ENCODE results near the gene HAT1. TPM values are rescaled to one million over a fixed set of nuclear protein-coding genes. Genes with fewer than 3 reads are reported as not detected.

HAT1 gene
- total RNA-seq, 1 experiment from 2014 or later: 58.9 TPM

DNA sequence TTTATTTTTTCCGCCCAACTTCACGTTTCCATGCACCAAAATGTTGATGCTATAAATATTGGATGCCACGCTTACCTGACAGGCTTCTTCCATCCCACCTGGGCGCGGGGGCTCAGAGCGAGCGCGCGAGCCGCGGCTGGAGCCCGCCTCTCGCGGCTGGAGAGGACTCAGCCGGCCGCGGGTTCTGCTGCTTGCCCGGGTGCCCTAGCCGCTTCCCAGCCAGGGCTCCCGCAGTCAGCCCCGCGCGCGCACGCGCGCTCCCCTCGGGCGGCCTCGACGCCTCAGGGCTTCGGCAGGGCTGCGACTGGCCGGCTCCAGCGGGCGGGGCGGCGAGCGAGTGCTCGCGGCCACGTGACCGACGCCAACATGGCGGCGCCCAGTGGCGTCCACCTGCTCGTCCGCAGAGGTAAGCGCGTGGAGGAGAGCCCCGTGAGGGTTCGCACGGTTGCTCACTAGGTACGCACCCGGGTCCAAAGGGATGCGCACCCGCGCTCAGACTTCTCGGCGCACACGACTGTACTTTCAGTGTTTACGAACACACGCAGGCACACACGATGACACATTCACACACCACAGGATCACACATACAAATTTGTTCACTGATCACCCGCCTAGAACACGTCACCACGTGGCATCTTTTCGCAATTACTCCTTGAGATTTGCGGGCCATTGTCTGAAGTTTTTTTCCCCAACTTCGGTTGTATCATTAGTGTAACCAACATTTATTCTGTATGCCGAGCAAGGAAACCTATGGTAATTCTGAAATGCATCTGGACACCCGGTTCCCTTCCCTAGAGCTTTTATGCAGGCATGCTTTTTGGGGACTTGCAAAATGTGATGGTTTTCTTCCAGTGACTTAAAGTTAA, 77.6 kb downstream of the HAT1 start, which contains the start of gene METAP1D (continued):
- TF ChIP-seq AFF4 (CRISPR knock-in tag; IDR thresholded peaks at IDR 0.05; ENCODE audit: borderline replicate concordance) (no peak), ZNF219 (CRISPR knock-in tag; IDR thresholded peaks at IDR 0.05; ENCODE audit: borderline replicate concordance) (no peak), ZNF138 (CRISPR knock-in tag; conservative IDR thresholded peaks at IDR 0.05) (no peak), ELF4 (CRISPR knock-in tag; IDR thresholded peaks at IDR 0.05; ENCODE audit: low read depth) (no peak), ZBTB21 (CRISPR knock-in tag; IDR thresholded peaks at IDR 0.05; ENCODE audit: borderline replicate concordance) (no peak), TEAD1 (CRISPR knock-in tag; IDR thresholded peaks at IDR 0.05) (peak; percentile 94), NR1H2 (CRISPR knock-in tag; IDR thresholded peaks at IDR 0.05) (no peak), OVOL2 (CRISPR knock-in tag; IDR thresholded peaks at IDR 0.05; ENCODE audit: borderline replicate concordance) (no peak), ZNF512 (CRISPR knock-in tag; IDR thresholded peaks at IDR 0.05; ENCODE audit: borderline replicate concordance) (no peak), ZNF425 (CRISPR knock-in tag; conservative IDR thresholded peaks at IDR 0.05) (no peak), NR3C1 (CRISPR knock-in tag; conservative IDR thresholded peaks at IDR 0.05; ENCODE audit: low read depth) (no peak), TP53 (CRISPR knock-in tag; IDR thresholded peaks at IDR 0.05) (no peak), NFYB (CRISPR knock-in tag; conservative IDR thresholded peaks at IDR 0.05; ENCODE audit: low read depth) (no peak), SP1 (CRISPR knock-in tag; conservative IDR thresholded peaks at IDR 0.05) (peak; percentile 75), PRRX2 (CRISPR knock-in tag; IDR thresholded peaks at IDR 0.05) (no peak), FOXP1 (CRISPR knock-in tag; IDR thresholded peaks at IDR 0.05; ENCODE audit: borderline replicate concordance) (peak; percentile 92; the same call in 1 of the 2 replicates), IRF2 (CRISPR knock-in tag; IDR thresholded peaks at IDR 0.05; ENCODE audit: borderline replicate concordance, low read depth) (no peak)
- TF ChIP-seq, protein P1, sequence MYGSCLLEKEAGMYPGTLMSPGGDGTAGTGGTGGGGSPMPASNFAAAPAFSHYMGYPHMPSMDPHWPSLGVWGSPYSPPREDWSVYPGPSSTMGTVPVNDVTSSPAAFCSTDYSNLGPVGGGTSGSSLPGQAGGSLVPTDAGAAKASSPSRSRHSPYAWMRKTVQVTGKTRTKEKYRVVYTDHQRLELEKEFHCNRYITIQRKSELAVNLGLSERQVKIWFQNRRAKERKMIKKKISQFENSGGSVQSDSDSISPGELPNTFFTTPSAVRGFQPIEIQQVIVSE (CRISPR knock-in tag; IDR thresholded peaks at IDR 0.05; ENCODE audit: borderline replicate concordance): no peak
- TF ChIP-seq, protein P2, sequence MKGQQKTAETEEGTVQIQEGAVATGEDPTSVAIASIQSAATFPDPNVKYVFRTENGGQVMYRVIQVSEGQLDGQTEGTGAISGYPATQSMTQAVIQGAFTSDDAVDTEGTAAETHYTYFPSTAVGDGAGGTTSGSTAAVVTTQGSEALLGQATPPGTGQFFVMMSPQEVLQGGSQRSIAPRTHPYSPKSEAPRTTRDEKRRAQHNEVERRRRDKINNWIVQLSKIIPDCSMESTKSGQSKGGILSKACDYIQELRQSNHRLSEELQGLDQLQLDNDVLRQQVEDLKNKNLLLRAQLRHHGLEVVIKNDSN (CRISPR knock-in tag; IDR thresholded peaks at IDR 0.05): peak; percentile 98
- TF ChIP-seq, protein P3, sequence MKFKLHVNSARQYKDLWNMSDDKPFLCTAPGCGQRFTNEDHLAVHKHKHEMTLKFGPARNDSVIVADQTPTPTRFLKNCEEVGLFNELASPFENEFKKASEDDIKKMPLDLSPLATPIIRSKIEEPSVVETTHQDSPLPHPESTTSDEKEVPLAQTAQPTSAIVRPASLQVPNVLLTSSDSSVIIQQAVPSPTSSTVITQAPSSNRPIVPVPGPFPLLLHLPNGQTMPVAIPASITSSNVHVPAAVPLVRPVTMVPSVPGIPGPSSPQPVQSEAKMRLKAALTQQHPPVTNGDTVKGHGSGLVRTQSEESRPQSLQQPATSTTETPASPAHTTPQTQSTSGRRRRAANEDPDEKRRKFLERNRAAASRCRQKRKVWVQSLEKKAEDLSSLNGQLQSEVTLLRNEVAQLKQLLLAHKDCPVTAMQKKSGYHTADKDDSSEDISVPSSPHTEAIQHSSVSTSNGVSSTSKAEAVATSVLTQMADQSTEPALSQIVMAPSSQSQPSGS (CRISPR knock-in tag; IDR thresholded peaks at IDR 0.05; ENCODE audit: borderline replicate concordance, low read depth): no peak
- TF ChIP-seq, protein P4, sequence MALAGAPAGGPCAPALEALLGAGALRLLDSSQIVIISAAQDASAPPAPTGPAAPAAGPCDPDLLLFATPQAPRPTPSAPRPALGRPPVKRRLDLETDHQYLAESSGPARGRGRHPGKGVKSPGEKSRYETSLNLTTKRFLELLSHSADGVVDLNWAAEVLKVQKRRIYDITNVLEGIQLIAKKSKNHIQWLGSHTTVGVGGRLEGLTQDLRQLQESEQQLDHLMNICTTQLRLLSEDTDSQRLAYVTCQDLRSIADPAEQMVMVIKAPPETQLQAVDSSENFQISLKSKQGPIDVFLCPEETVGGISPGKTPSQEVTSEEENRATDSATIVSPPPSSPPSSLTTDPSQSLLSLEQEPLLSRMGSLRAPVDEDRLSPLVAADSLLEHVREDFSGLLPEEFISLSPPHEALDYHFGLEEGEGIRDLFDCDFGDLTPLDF (CRISPR knock-in tag; IDR thresholded peaks at IDR 0.05): no peak
- TF ChIP-seq, protein P5, sequence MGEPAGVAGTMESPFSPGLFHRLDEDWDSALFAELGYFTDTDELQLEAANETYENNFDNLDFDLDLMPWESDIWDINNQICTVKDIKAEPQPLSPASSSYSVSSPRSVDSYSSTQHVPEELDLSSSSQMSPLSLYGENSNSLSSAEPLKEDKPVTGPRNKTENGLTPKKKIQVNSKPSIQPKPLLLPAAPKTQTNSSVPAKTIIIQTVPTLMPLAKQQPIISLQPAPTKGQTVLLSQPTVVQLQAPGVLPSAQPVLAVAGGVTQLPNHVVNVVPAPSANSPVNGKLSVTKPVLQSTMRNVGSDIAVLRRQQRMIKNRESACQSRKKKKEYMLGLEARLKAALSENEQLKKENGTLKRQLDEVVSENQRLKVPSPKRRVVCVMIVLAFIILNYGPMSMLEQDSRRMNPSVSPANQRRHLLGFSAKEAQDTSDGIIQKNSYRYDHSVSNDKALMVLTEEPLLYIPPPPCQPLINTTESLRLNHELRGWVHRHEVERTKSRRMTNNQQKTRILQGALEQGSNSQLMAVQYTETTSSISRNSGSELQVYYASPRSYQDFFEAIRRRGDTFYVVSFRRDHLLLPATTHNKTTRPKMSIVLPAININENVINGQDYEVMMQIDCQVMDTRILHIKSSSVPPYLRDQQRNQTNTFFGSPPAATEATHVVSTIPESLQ (CRISPR knock-in tag; IDR thresholded peaks at IDR 0.05): no peak
- TF ChIP-seq, protein P6, sequence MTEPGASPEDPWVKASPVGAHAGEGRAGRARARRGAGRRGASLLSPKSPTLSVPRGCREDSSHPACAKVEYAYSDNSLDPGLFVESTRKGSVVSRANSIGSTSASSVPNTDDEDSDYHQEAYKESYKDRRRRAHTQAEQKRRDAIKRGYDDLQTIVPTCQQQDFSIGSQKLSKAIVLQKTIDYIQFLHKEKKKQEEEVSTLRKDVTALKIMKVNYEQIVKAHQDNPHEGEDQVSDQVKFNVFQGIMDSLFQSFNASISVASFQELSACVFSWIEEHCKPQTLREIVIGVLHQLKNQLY (CRISPR knock-in tag; IDR thresholded peaks at IDR 0.05): no peak

Data from WTC11 (cell line).